Suppressor macrophage treated with lipopolysaccharide for 4 hours (primary cell): ENCODE results near the gene SH3BP1.
"Not testable (repeated sequence)": the region's sequence is repeated elsewhere in the genome, so short reads cannot be mapped to it uniquely, and the experiment has no call there.

Experiments
- DNase-seq: peaks from one replicate; pipeline ENCODE4 v3.0.0-alpha.2; 2020

The SH3BP1 gene

GRCh38 chr22:37633625-37634416 lies 5.6 kb upstream of the SH3BP1 start:
- peak; percentile 92 for DNase-seq

- DNase-seq, result no peak
Measured at GRCh38 chr22:37634417-37634924, 5.0 kb upstream of the SH3BP1 start.

- no peak for DNase-seq
Measured at GRCh38 chr22:37635157-37635556, 4.3 kb upstream of the SH3BP1 start.

- DNase-seq, result peak; percentile 27
Measured at GRCh38 chr22:37636186-37636948, 3.1 kb upstream of the SH3BP1 start.

- no peak for DNase-seq
Measured at GRCh38 chr22:37636949-37637273, 2.6 kb upstream of the SH3BP1 start.

- peak; percentile 37 for DNase-seq
Measured at GRCh38 chr22:37638391-37639069, 939 bp upstream of the SH3BP1 start.

- peak; percentile 50 for DNase-seq
Measured at GRCh38 chr22:37639771-37640590, 512 bp downstream of the SH3BP1 start.

- DNase-seq, result no peak
Measured at GRCh38 chr22:37640591-37641560, 1.4 kb downstream of the SH3BP1 start.

- no peak for DNase-seq
Measured at GRCh38 chr22:37641561-37641949, 2.1 kb downstream of the SH3BP1 start.

- peak; percentile 89 for DNase-seq
Measured at GRCh38 chr22:37643225-37643847, 3.9 kb downstream of the SH3BP1 start.

GRCh38 chr22:37647317-37647716 lies 7.8 kb downstream of the SH3BP1 start:
- DNase-seq, result no peak

- no peak for DNase-seq
Measured at GRCh38 chr22:37647928-37648327, 8.5 kb downstream of the SH3BP1 start.

- no peak for DNase-seq
Measured at GRCh38 chr22:37650463-37651136, 11.1 kb downstream of the SH3BP1 start.

- DNase-seq, result no peak
Measured at GRCh38 chr22:37654563-37655251, 15.2 kb downstream of the SH3BP1 start.

GRCh38 chr22:37655252-37655563 lies 15.7 kb downstream of the SH3BP1 start:
- DNase-seq, result no peak

GRCh38 chr22:37656583-37656982 lies 17.1 kb downstream of the SH3BP1 start:
- DNase-seq, result not testable (repeated sequence)

- DNase-seq, result no peak
Measured at GRCh38 chr22:37657590-37658132, 18.2 kb downstream of the SH3BP1 start.

- DNase-seq, result peak; percentile 99
Measured at GRCh38 chr22:37658133-37659065, 18.9 kb downstream of the SH3BP1 start, which contains the start of gene PDXP. TSS of gene PDXP (plus strand) at chr22:37658723. CDS start at chr22:37658783, 60 bp downstream.
